Measurements from ENCODE around the gene USP38. TPM values are rescaled to one million over a fixed set of nuclear protein-coding genes. Genes with fewer than 3 reads are reported as not detected.

The USP38 gene
- total and polyA plus RNA-seq, 2 donors = 11.0 to 18.4 TPM

DNA sequence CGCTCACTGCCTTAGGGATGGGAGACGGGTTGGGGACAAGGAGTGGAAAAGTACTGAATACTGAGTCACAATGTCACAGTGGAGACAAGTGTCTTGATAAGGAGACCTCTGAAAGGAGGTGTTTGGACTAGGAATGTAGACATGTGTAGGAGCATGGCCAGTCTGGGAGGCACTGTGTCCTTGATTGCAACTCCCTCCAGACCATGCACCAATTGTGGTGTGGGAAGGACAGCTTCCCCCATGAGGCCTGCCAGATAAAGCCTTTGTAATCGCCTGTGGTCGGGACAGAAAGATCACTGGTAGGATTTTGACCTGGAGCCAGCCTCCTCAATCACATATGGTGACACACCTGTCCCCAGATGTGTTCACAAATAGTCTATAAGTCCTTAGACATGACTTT lies 64.1 kb downstream of the USP38 start:
- Histone ChIP-seq H3K4me1 (ENCODE audit: control insufficient read depth in 2 of 2, insufficient read depth in 2 of 2, low read length in 2 of 2) (no peaks in the 10 kb centered on the region), H3K27me3 (ENCODE audit: control insufficient read depth in 2 of 2, insufficient read depth in 1 of 2, low read length in 1 of 2) (no peaks in the 10 kb centered on the region), H3K4me3 (ENCODE audit: low read length in 2 of 2) (no peak overlapping the region), H3K27ac (ENCODE audit: low read depth in 1 of 2, low read length in 1 of 2) (no peak overlapping the region), H3K36me3 (ENCODE audit: control insufficient read depth in 2 of 2, insufficient read depth in 2 of 2, low read length in 1 of 2) (no peaks in the 10 kb centered on the region), H3K9me3 (ENCODE audit: control insufficient read depth in 2 of 2, insufficient read depth in 1 of 2, low read length in 1 of 2) (no peaks in the 10 kb centered on the region)
- DNase-seq (ENCODE audit: low read depth in 6 of 9, low spot score in 9 of 9) = no peak
- 98% methylated on average over 4 of the region's 4 CpGs for WGBS

DNA sequence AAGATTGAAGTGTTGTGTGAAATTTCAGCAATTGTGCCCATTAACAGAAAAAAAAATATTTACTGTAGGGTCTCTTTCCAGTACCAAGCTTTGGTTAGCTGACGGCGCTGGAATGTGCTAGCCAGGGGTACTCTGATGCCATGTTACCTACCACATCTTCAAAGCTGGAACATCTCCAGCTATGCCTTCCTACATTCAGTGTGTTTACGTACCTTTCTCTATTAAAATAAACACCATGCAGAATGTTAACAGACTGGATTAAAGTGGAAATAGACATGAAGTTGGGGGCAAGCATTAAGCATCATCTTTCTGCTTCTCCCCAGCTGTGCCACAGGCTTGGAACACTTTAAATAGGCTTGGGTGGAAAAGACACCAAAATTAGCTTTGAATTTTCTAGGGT lies 65.9 kb downstream of the USP38 start:
- H3K27me3 ChIP-seq (ENCODE audit: control insufficient read depth in 2 of 2, insufficient read depth in 1 of 2, low read length in 1 of 2) = no peaks in the 10 kb centered on the region
- H3K4me1 ChIP-seq (ENCODE audit: control insufficient read depth in 2 of 2, insufficient read depth in 2 of 2, low read length in 2 of 2) = no peaks in the 10 kb centered on the region
- DNase-seq (ENCODE audit: low read depth in 6 of 9, low spot score in 9 of 9) = no peak
- WGBS = 98% methylated on average over 3 of the region's 3 CpGs
- H3K36me3 ChIP-seq (ENCODE audit: control insufficient read depth in 2 of 2, insufficient read depth in 2 of 2, low read length in 1 of 2) = no peaks in the 10 kb centered on the region
- H3K4me3 ChIP-seq (ENCODE audit: low read length in 2 of 2) = no peak overlapping the region
- no peaks in the 10 kb centered on the region for H3K9me3 ChIP-seq (ENCODE audit: control insufficient read depth in 2 of 2, insufficient read depth in 1 of 2, low read length in 1 of 2)
- H3K27ac ChIP-seq (ENCODE audit: low read depth in 1 of 2, low read length in 1 of 2) = no peak overlapping the region

DNA sequence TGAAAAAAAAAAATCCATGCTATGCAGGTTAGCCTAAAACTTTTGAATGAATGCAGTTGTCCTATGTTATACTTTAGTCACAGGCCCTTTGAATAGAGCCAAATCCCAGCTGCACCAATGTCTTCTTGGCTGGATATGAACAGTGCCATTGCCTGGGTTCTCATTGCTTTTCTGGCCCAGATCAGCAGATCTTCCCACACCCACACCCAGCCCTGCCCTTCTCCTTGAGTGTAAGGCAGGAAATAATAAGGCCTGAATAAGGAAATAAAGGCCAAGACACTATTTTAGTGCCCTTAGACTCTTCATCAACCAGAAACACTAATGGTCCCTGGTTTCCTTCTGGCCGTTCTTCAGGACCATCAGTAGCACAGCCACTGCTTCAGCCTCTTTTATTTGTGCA lies 66.6 kb downstream of the USP38 start:
- no peaks in the 10 kb centered on the region for H3K36me3 ChIP-seq (ENCODE audit: control insufficient read depth in 2 of 2, insufficient read depth in 2 of 2, low read length in 1 of 2)
- no peaks in the 10 kb centered on the region for H3K4me1 ChIP-seq (ENCODE audit: control insufficient read depth in 2 of 2, insufficient read depth in 2 of 2, low read length in 2 of 2)
- no peaks in the 10 kb centered on the region for H3K9me3 ChIP-seq (ENCODE audit: control insufficient read depth in 2 of 2, insufficient read depth in 1 of 2, low read length in 1 of 2)
- 98% methylated on average over 1 of the region's 1 CpG for WGBS
- H3K27me3 ChIP-seq (ENCODE audit: control insufficient read depth in 2 of 2, insufficient read depth in 1 of 2, low read length in 1 of 2) = no peaks in the 10 kb centered on the region
- DNase-seq (ENCODE audit: low read depth in 6 of 9, low spot score in 9 of 9) = no peak
- no peak overlapping the region for H3K4me3 ChIP-seq (ENCODE audit: low read length in 2 of 2)
- no peak overlapping the region for H3K27ac ChIP-seq (ENCODE audit: low read depth in 1 of 2, low read length in 1 of 2)

DNA sequence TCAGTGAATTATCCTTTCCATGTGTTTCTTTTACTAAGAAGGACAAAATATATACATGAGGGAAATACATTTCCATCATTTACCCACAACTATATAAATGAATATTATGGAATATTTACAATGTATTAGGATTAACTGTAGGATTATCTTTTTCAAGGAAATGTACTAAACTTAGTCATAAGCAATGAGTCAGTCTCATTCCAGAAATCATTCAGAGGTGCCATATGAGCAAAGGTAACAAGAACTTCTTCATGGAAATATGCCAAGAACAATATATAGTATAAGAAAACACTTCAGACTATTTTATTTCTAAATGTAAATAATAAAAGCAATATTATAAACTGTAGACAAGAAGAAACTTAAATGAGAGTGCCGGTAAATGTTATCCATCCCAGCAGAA lies 67.1 kb downstream of the USP38 start:
- no peaks in the 10 kb centered on the region for H3K27me3 ChIP-seq (ENCODE audit: control insufficient read depth in 2 of 2, insufficient read depth in 1 of 2, low read length in 1 of 2)
- WGBS = 0% methylated on average over 1 of the region's 1 CpG
- no peaks in the 10 kb centered on the region for H3K4me1 ChIP-seq (ENCODE audit: control insufficient read depth in 2 of 2, insufficient read depth in 2 of 2, low read length in 2 of 2)
- no peak for DNase-seq (ENCODE audit: low read depth in 6 of 9, low spot score in 9 of 9)
- H3K27ac ChIP-seq (ENCODE audit: low read depth in 1 of 2, low read length in 1 of 2) = no peak overlapping the region
- H3K9me3 ChIP-seq (ENCODE audit: control insufficient read depth in 2 of 2, insufficient read depth in 1 of 2, low read length in 1 of 2) = no peaks in the 10 kb centered on the region
- H3K4me3 ChIP-seq (ENCODE audit: low read length in 2 of 2) = no peak overlapping the region
- H3K36me3 ChIP-seq (ENCODE audit: control insufficient read depth in 2 of 2, insufficient read depth in 2 of 2, low read length in 1 of 2) = no peaks in the 10 kb centered on the region

DNA sequence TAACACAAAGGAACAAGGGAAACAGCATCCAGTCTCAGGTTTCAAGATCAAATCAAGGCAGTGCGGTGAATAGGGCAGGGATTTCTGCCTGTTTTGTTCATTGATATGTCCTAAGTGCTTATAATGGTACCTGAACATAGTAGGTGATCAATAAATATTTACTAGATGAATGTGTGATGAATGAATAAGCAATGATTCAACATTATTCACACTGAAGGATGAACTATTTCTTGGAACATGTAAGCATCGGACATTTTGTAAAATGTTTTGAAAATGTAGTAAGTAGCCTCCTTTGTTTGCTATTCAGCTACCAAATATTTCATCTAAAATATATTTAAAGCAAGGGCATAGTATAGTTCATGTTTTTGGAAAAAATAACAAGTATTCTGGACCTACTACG lies 67.8 kb downstream of the USP38 start:
- H3K27me3 ChIP-seq (ENCODE audit: control insufficient read depth in 2 of 2, insufficient read depth in 1 of 2, low read length in 1 of 2) = no peaks in the 10 kb centered on the region
- WGBS = 98% methylated on average over 3 of the region's 3 CpGs
- no peaks in the 10 kb centered on the region for H3K36me3 ChIP-seq (ENCODE audit: control insufficient read depth in 2 of 2, insufficient read depth in 2 of 2, low read length in 1 of 2)
- no peak for DNase-seq (ENCODE audit: low read depth in 6 of 9, low spot score in 9 of 9)
- no peak overlapping the region for H3K27ac ChIP-seq (ENCODE audit: low read depth in 1 of 2, low read length in 1 of 2)
- H3K4me1 ChIP-seq (ENCODE audit: control insufficient read depth in 2 of 2, insufficient read depth in 2 of 2, low read length in 2 of 2) = no peaks in the 10 kb centered on the region
- H3K4me3 ChIP-seq (ENCODE audit: low read length in 2 of 2) = no peak overlapping the region
- H3K9me3 ChIP-seq (ENCODE audit: control insufficient read depth in 2 of 2, insufficient read depth in 1 of 2, low read length in 1 of 2) = no peaks in the 10 kb centered on the region

DNA sequence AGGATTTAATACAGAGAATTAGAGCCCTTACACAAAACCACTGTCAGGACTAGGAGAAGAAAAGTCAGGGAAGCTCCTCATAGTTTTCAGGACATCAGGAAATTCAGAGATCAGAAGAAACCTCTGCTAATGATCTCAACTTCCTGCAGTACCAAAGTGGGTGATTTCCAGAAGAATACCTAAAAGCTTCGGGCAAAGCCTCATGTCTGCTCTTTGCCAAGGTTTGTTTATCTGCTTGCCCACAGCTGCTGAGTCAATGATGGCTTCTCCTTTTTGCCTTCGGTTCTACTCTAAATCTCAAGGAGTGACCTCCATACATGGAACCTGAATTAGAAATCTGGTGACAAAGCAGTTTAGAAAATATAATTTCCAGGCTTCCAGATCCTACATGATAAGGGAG lies 68.4 kb downstream of the USP38 start:
- Histone ChIP-seq H3K9me3 (ENCODE audit: control insufficient read depth in 2 of 2, insufficient read depth in 1 of 2, low read length in 1 of 2) (no peaks in the 10 kb centered on the region), H3K36me3 (ENCODE audit: control insufficient read depth in 2 of 2, insufficient read depth in 2 of 2, low read length in 1 of 2) (no peaks in the 10 kb centered on the region), H3K27ac (ENCODE audit: low read depth in 1 of 2, low read length in 1 of 2) (no peak overlapping the region), H3K27me3 (ENCODE audit: control insufficient read depth in 2 of 2, insufficient read depth in 1 of 2, low read length in 1 of 2) (no peaks in the 10 kb centered on the region), H3K4me3 (ENCODE audit: low read length in 2 of 2) (no peak overlapping the region), H3K4me1 (ENCODE audit: control insufficient read depth in 2 of 2, insufficient read depth in 2 of 2, low read length in 2 of 2) (no peaks in the 10 kb centered on the region)
- no peak for DNase-seq (ENCODE audit: low read depth in 6 of 9, low spot score in 9 of 9)
- 28% methylated on average over 2 of the region's 2 CpGs for WGBS

DNA sequence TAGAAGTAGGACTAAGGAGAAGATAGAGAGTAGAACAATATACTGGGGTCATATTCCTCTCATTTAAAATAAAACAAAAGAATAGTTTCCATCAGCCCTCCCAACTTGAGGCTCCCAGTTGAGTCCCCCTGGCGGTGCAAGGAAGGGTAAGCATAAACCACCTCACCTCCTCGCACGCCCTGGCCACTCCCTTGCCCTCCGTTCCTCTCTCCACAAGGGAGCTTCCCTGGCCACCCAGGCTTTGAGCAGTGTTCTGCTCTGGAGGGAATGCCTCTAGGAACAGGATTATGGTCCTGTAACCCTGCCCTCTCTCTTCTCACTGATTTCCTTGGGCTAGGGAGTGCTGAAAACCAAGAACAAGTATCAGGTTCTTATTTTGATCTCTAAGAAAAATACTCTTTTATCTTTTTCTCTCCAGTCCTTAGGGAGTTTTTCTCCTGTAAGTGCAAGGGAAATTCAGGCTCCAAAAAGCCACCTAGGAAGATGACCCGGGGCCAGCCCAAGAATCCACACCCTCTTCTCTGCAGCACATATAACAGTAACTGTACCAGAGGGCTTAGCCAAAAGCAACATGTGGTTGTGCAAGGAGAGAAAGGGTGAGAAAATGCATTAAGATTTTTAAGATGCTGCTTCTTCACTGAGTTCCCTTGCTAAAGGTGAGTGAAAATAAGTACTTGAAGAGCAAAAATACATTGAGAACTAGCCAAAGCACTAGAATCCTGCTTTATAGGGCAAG lies 69.9 kb downstream of the USP38 start:
- no peak for DNase-seq (ENCODE audit: low read depth in 6 of 9, low spot score in 9 of 9)
- H3K36me3 ChIP-seq (ENCODE audit: control insufficient read depth in 2 of 2, insufficient read depth in 2 of 2, low read length in 1 of 2) = no peaks in the 10 kb centered on the region
- H3K4me1 ChIP-seq (ENCODE audit: control insufficient read depth in 2 of 2, insufficient read depth in 2 of 2, low read length in 2 of 2) = no peaks in the 10 kb centered on the region
- no peaks in the 10 kb centered on the region for H3K27me3 ChIP-seq (ENCODE audit: control insufficient read depth in 2 of 2, insufficient read depth in 1 of 2, low read length in 1 of 2)
- 92% methylated on average over 5 of the region's 5 CpGs for WGBS
- no peak overlapping the region for H3K27ac ChIP-seq (ENCODE audit: low read depth in 1 of 2, low read length in 1 of 2)
- H3K4me3 ChIP-seq (ENCODE audit: low read length in 2 of 2) = no peak overlapping the region
- H3K9me3 ChIP-seq (ENCODE audit: control insufficient read depth in 2 of 2, insufficient read depth in 1 of 2, low read length in 1 of 2) = no peaks in the 10 kb centered on the region

DNA sequence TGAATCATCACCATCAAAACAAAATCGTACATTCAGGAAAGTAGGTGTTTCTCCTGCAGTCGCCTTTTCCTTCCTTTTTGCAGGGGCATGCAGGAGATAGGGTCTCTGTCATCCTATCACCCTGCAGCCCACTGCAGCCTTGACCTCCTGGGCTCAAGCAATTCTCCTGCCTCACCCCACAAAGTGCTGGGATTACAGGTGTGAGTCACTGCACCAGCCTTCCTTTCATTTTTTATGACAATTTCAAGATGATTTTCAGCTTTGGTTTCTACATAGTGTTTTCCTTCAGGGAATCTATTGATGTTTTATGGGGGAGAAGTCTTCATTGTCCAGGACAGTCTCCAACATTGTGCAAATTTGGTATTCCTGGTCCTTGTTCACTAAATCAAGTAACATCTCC lies 71.7 kb downstream of the USP38 start:
- Histone ChIP-seq H3K27me3 (ENCODE audit: control insufficient read depth in 2 of 2, insufficient read depth in 1 of 2, low read length in 1 of 2) (no peaks in the 10 kb centered on the region), H3K4me3 (ENCODE audit: low read length in 2 of 2) (no peak overlapping the region), H3K36me3 (ENCODE audit: control insufficient read depth in 2 of 2, insufficient read depth in 2 of 2, low read length in 1 of 2) (no peaks in the 10 kb centered on the region), H3K27ac (ENCODE audit: low read depth in 1 of 2, low read length in 1 of 2) (no peak overlapping the region), H3K9me3 (ENCODE audit: control insufficient read depth in 2 of 2, insufficient read depth in 1 of 2, low read length in 1 of 2) (no peaks in the 10 kb centered on the region), H3K4me1 (ENCODE audit: control insufficient read depth in 2 of 2, insufficient read depth in 2 of 2, low read length in 2 of 2) (no peaks in the 10 kb centered on the region)
- whole genome bisulfite sequencing = 87% methylated on average over 2 of the region's 2 CpGs
- DNase-seq (ENCODE audit: low read depth in 6 of 9, low spot score in 9 of 9) = no peak

DNA sequence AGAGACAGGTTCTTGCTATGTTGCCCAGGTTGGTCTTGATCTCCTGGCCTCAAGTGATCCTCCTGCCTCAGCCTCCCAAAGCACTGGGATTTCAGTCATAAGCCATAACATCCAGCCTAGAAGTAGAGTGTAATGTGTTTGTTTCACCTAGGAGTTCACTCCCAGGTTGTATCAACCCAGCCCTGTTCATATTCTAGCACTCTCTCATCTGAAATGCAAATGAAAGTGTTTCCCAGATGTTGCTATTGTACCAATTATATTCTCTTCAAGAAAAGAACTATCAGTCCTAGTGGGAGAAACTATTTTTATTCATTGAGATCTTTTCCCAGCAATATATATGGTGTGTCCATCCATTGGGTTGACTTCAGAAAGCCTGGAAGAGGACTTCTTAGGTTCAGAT lies 72.6 kb downstream of the USP38 start:
- Histone ChIP-seq H3K27ac (ENCODE audit: low read depth in 1 of 2, low read length in 1 of 2) (no peak overlapping the region), H3K4me1 (ENCODE audit: control insufficient read depth in 2 of 2, insufficient read depth in 2 of 2, low read length in 2 of 2) (no peaks in the 10 kb centered on the region), H3K4me3 (ENCODE audit: low read length in 2 of 2) (no peak overlapping the region), H3K36me3 (ENCODE audit: control insufficient read depth in 2 of 2, insufficient read depth in 2 of 2, low read length in 1 of 2) (no peaks in the 10 kb centered on the region), H3K9me3 (ENCODE audit: control insufficient read depth in 2 of 2, insufficient read depth in 1 of 2, low read length in 1 of 2) (no peaks in the 10 kb centered on the region), H3K27me3 (ENCODE audit: control insufficient read depth in 2 of 2, insufficient read depth in 1 of 2, low read length in 1 of 2) (no peaks in the 10 kb centered on the region)
- DNase-seq (ENCODE audit: low read depth in 6 of 9, low spot score in 9 of 9) = no peak

DNA sequence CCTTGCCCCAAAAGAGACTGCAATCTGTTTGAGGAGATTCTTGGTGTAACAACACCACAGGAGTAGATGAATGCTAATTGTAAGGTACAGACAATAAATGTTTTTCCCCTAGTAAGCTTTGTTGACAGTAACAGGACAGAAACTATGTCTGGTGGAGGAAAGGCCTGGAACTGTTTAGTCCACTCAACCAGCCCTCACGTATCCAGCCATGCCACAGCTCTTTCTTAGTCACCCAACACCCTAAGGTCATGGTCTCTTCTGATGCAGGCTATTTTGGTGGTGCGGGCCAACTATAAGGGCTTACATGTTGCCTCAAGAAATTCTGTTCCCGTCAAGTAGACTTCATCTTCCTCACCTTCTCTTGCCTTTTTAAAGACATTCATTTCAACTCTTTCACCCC lies 76.0 kb downstream of the USP38 start:
- peaks cover 0 to 5% of the 10 kb centered on the region in 2 donors for H3K9me3 ChIP-seq (ENCODE audit: control insufficient read depth in 2 of 2, insufficient read depth in 1 of 2, low read length in 1 of 2)
- no peak overlapping the region for H3K4me3 ChIP-seq (ENCODE audit: low read length in 2 of 2)
- no peak overlapping the region for H3K27ac ChIP-seq (ENCODE audit: low read depth in 1 of 2, low read length in 1 of 2)
- 65% methylated on average over 3 of the region's 3 CpGs for WGBS
- no peaks in the 10 kb centered on the region for H3K36me3 ChIP-seq (ENCODE audit: control insufficient read depth in 2 of 2, insufficient read depth in 2 of 2, low read length in 1 of 2)
- no peaks in the 10 kb centered on the region for H3K27me3 ChIP-seq (ENCODE audit: control insufficient read depth in 2 of 2, insufficient read depth in 1 of 2, low read length in 1 of 2)
- no peaks in the 10 kb centered on the region for H3K4me1 ChIP-seq (ENCODE audit: control insufficient read depth in 2 of 2, insufficient read depth in 2 of 2, low read length in 2 of 2)
- DNase-seq (ENCODE audit: low read depth in 6 of 9, low spot score in 9 of 9) = no peak
